ENCODE results near the gene HLCS. TPM values are rescaled to one million over a fixed set of nuclear protein-coding genes. Genes with fewer than 3 reads are reported as not detected.

Gene HLCS
- total RNA-seq, 1 experiment from 2014 or later = 11.9 TPM

DNA sequence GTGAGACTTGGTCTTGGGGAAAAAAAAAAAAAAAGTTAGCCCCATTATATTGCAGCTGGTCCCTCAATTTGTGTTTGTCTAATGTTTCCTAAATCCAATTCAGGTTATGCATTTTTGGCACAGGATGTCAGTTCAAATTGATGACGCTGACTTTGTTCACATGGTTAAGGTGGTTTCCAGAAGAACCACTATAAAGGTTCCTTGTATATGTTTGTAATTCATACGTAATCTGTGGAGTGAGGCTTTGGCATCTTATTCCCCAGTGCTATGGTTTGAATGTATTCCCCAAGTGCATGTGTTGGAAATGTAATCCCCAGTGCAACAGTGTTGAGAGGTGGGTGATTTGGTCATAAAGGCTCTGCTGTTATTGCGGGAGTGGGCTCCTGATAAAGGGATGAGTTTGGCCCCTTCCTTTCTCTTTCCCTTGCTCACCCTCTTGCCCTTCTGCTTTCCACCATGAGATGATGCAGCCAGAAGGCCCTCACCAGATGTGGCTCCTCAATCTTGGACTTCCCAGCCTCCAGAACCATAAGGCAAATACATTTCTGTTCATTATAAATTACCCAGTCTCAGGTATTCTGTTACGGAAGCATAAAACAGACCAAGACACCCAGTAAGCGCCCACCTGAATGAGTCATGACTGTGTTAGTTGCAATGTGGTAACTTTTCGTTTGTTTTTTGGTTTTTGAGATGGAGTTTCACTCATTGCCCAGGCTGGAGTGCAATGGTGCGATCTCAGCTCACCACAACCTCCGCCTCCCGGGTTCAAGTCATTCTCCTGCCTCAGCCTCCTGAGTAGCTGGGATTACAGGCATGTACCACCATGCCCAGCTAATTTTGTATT is 19.5 kb upstream of the HLCS start:
- no peak for DNase-seq (ENCODE audit: low read depth)

DNA sequence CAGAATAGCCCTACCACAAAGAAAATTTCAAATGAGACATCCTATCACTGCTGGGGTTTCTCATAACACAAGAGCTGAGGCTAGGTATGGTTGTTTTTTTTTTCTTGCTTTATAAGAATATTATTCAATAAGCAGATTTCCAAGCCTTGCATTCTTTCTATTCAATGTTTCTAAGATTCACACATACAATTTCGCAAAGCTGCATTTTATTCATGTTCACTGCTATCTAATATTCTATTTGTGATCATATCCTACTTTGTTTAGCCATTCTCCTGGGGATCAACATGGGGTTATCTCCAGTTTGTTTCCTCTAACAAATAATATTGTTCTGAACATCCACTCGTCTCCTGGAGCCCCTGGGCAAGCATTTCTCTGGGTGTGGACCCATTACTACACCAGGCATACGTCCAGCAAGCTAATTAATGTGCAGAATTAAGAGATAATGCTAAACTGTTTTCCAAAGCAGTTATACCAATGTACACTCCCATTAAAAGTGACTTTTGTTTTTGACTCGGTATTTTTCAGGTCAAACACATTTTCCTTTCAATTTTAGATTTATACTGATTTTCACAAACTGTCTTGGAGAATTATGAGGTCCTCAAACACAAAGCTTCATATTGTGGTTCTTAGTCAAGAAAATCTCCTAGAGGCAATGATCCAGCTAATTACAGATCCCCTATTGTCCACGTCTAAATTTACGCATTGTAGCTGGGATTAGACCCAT is 15.7 kb upstream of the HLCS start:
- no peak for DNase-seq (ENCODE audit: low read depth)

DNA sequence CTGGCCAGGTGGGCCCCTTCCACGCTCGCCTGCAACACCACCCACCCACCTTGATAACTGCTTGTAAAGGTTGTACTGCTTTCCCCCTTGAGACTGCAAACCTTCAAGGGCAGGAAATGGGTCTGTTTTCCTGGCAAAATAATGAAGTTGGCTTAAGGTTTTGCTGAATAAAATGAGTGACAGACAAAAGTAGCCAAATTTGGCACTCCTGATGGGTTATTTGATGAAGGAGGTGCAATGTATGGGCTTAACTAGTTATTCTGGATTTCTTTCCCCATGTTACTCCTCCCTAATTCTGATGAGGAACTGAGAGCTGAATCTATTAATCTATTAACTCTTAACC is 14.6 kb upstream of the HLCS start:
- DNase-seq (ENCODE audit: low read depth) = no peak

DNA sequence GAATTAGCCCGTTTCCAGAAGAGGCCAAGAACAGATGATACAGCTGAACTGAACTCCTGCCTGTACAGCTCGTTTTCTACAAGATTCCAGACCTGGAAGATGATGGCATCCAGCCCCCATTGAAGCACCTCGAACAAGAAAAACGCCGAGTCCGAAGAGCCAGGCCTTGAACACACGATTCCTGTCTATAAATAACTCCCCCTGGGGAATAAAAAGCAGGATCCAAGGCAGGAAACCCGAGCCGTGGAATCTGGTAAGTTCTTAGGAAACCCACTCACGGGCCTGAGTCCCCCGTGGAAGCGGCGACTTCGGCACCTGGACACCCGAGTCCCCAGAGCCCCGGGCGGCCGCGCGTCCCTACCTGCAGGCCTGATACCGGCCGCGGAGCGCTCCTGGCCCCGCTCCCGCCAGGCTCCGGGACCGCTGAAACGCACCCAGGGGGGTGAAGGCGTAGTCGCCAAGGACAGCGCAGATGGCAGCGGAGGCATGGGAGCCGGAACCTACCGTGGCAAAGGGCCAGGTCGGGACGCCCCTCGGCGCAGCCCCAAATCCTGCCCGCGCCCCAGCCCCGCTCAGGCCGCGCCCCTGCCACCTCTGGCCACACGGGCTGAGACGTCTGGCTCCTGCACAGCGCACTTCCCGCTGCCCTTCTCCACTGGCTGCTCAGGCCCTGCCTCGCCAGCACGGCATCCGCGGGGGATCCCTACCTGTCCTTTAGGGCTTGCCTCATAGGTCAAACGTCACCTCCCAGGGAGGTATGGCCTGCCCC is 14.0 kb upstream of the HLCS start:
- DNase-seq (ENCODE audit: low read depth) = no peak

DNA sequence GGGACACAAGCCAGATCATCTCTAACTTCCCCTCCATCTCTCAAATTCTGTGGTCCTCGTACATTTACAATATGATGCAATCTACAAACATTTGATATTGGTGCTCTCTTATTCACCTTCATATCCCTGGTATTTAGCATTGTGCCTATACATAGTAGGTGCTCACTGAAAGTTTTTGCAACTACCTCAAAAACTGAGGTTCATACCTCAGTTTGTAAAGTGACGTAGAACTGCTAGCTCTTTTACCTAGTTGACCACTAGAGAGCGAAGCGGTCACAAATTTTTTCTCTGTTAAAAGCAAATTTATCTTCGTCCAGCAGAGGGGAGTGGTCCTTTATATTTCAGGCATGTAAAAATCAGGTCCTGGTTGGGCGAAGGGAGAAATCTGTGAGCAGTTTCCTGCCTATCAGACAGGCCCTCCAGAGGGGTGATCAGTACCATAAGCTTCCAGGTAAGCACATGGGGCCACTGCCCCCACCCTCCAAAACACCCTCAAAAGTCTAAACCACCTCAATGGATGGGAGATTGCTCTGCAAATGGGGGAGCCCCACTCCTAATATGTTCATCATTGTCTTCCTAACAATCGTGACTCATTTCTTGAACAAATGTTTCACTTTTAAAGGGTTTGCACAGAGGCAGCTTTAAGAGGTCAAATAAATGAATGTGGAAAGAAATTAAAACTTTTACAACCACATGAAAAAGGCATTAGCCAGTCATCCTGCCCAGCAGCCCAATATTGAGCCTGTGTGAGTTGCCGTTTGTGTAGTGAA is 10.6 kb upstream of the HLCS start:
- peak; percentile 72 for DNase-seq (ENCODE audit: low read depth)

DNA sequence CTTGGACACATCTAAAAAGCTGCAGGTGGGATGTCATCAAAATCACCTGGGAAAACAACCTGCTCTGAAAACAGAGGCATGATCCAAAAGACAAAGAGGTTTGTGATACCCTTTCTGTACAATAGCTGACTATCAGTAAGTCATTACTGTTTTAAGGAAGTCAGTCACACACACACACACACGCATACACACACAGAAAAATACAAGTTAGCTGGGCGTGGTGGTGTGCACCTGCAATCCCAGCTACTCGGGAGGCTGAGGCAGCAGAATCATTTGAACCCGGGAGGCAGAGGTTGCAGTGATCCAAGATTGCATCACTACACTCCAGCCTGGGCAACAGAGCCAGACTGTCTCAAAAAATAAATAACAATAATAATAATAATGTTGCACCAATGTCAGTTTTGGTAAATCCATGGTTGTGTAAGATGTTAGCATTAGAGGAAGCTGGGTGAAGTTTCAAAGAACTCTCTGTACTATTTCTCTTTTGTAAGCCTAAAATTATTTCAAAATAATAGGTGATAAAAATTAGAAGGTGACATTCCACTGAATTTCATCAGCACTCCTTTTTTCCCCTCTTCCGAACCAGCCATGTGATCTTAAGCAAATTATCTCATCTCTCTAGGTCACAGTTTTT is 9.9 kb upstream of the HLCS start:
- no peak for DNase-seq (ENCODE audit: low read depth)

DNA sequence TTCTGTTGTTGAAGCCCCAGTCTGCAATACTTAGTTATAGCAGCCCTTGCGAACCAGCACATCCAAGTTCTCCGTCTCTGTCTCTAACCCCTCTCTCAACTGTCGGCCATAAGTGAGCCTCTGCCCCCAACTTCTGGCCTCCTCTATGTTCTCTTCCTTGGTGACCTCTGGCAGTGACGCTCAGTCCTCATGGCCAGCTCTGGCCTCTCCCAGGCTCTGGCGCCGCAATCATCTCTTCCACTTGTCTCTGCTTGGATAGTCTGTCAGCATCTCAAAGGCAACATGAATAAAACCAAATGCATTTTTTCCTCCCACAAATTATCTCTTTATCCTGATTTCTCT is 8.4 kb upstream of the HLCS start:
- DNase-seq (ENCODE audit: low read depth) = no peak

DNA sequence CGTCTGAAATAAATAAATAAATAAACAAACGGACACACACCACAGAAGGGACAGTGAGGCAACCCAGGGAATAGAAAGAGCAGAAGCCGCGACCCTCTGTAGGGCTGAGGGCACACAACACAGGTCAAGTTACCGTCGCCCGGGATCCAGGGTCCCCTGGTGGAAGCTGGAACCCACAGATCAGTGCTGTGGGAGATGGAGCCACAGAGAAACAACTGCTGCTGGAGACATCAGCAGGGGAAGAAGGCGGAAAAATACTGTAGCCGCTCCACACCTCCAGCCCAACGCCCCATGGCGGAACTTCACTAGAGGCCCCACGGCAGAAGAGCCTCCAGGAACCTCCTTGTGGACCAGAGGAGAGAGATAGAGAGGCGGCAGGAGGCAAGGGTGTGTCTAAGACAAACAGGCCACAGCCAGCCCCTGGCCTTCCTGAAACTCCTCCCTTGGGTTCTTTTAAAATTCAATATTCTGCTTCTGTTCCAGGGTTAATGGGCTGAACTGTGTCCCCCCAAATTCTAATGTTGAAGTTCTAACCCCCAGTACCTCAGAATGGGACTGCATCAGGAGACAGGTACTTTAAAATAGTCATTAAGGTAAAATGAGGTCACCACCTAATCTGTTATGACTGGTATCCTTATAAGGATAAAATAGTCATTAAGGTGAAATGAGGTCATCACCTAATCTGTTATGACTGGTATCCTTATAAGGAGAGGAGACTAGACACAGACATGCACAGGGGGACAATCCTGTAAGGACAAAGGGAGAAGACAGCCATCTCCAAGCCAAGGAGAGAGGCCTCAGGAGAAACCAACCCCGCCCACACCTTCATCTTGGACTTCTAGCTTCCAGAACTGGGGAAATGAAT is 7.7 kb upstream of the HLCS start:
- no peak for DNase-seq (ENCODE audit: low read depth)

DNA sequence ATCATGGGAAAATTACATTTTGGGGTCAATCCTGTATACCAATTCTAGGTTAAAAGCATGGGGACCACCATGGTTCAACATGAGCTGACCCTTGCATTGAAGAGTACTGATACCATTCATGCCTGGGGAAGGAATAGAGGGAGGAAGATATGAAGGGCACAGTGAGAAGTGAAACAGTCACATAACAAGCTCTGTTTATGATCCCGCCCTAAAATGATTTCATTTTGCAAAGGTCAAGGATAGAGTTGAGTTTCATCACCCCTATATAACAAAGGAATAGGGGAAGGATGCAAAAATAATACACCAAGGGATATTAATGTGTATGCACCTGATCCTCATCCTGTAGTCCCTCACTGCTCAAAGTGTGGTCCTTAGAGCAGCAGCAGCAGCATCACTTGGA is 2.5 kb upstream of the HLCS start:
- no peak for DNase-seq (ENCODE audit: low read depth)

DNA sequence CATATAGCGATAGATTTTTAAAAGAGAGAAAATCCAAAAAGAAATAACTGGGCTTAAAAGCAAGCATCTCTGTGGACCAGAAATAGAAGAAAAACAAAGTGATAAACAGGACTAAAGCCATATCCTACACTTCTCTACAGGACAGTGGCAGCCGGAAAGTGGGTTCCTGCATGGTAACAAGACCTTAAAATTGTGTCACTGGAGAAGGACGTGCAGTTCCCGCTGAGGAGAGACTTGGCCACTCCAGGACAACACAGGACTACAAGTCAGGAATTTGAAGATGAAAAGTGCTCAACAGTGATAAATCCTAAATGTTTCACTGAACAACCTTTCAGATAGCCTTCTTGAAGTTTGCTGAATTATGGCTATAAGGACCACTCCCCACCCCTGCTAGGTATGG is 1.9 kb upstream of the HLCS start:
- DNase-seq (ENCODE audit: low read depth) = no peak

DNA sequence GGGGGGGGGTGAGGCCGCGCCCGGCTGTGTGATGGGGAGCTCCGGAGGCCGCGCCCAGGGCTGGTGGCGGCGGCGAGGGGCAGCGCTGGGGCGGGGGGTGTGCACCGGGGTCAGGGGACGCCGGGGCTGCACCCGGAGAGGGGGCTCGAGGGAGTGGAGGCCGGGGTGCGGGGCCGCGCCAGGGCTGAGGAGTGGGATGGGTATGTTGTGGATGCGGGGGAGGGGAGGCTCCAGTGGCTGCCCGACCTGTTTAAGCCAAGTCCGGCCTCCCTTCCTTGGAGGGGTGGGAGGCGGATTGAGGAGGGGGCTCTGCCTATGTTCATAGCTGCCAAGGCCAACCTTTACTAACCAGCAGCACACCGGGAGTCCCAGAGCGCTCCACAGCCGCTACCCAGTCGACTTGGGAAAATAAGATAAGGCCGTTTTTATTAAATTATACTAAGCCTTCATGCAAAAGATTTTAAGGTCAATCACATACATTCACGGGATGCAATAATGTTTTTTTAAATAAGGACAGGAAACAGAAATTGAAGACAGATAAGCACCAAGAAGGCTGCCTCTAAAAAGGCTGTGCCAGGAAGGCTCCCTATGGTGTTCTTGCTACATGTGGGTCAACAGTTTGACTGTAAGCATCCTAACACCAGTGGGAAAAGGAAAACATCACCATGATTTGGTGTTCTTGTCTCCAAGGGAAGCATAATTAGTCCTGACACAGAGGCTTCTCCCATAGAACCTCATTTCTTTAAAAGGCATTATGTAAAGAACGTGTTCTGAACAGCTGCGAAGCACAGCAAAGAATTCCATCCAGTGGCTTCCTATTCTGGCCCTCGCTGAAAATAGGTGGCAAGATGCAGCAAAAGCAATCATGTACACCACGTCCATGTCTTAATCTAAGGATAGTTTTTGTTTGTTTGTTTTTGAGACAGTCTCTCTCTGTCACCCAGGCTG is 626 bp upstream of the HLCS start:
- DNase-seq (ENCODE audit: low read depth) = no peak

DNA sequence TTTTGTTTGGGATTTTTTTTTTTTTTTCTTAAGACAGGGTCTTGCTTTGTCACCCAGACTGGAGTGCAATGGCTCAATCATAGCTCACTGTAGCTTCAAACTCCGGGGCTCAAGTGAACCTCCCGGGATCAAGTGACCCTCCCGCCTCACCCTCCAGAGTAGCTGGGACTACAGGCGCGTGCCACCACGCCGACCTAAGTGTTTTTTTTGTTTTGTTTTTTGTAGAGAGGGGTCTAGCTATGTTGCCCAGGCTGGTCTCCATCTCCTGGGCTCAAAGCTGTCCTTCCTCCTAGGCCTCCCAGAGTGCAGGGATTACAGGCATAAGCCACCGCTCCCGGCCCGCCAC is 776 bp downstream of the HLCS start:
- DNase-seq (ENCODE audit: low read depth) = no peak

DNA sequence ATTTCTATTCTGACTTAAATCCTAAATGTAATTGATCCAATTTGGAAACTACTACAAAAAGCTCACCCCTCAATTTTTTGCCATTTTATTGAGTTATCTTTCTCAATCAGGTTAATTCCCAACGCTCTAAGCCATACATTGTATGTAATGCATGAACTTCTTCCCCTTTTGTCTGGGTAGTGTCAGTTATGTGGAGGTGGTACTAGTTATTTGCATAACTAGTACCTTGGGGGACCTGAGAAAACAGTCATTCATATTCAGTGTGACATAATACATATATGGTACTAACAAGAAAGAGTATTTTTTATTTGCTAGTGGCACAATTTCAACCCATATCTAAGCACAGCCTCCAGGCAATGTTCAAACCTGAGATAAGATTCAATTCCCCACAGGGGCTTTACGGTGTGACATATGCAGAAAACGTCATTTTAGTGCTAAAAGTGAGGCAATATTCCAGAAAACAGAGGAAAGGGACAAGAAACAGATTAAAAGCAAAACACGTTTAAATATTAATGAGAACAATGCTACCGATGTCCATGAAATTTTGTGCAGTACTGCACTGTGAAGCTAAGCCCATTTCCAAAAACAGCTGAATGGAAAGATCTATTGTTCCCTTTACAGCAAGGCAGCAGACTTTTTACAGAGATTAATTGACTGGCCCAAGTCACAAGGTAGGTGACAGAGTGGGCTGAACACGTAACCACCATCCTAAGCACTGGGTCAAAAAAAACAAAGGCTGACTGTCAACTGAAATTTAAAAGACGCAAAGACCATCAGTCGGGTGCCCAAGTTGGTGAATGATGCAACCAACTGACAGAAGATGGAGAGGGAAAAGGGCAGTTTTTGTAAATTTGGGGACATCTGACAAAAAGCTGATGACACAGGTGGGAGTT is 1.4 kb downstream of the HLCS start:
- no peak for DNase-seq (ENCODE audit: low read depth)

DNA sequence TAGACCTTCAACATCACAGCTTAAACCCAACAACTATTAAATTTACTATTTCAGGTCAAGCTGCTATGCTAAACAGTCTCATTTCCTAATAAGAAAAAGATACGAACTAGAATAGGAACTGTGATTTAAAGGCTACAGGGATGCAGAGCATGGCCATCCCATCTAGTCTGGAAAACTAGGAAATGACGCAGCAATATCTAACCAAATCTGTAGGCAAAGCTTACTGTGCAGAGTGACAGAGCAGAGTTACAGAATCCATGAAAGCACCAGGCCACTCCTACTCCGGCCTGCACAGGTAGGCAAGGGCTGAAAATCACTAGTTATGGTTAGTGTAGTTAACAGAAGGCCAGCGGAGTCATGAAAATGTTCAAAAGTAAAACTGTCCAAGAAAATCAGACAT is 2.1 kb downstream of the HLCS start:
- no peak for DNase-seq (ENCODE audit: low read depth)

DNA sequence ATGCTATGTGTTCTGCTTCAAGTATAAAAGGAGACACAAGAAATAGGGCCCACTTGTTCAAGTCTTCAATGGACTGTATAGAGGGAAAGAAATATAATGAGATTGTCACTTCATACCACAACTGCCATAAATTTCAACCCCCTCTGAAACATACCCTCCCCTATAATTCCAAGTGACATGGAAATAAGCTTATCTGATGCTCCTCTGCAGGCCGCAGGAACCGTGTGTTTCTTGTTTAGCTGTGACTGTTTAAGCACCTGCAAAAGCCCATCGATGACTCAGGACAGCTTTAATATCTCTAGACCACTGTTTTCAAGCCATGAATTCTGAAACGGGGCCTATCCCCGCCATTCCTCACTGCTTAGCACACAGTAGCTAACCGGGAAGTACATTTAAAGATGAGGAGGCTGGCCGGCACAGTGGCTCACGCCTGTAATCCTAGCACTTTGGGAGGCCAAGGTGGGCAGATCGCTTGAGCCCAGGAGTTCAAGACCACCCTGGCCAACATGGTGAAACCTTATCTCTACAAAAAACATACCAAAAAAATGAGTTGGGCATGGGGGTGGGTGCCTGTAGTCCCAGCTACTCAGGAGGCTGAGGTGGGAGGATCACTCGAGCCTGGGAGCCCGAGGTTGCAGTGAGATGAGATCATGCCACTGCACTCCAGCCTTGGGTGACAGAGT is 4.2 kb downstream of the HLCS start:
- no peak for DNase-seq (ENCODE audit: low read depth)

DNA sequence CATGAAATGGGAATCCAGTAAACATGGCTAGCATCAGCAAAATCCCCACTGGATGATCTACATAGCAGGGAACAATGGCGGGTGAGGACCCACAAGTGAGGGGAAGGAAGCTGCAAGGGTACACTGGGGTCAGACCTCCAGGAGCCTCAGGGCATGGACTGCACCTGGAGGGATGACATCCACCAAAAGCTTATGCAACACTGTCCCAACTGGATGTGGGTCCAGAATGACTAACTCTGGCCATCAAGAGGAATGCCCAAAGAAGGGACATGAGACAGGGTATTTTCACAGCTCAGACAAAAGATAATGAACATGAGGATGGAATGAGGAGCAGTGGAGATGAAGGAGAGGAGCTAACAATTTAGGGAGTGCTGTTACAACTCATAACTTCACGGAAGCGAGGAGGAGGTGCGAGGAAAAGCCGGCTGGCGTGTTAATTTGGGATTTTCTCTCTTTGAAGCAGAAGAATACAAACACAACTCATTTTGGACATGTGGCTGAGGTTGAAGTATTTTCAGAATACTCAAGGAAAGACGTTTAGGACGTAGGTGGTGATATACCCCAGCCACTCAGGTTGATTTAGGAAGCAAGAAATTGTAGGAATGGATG is 5.7 kb downstream of the HLCS start:
- no peak for DNase-seq (ENCODE audit: low read depth)

DNA sequence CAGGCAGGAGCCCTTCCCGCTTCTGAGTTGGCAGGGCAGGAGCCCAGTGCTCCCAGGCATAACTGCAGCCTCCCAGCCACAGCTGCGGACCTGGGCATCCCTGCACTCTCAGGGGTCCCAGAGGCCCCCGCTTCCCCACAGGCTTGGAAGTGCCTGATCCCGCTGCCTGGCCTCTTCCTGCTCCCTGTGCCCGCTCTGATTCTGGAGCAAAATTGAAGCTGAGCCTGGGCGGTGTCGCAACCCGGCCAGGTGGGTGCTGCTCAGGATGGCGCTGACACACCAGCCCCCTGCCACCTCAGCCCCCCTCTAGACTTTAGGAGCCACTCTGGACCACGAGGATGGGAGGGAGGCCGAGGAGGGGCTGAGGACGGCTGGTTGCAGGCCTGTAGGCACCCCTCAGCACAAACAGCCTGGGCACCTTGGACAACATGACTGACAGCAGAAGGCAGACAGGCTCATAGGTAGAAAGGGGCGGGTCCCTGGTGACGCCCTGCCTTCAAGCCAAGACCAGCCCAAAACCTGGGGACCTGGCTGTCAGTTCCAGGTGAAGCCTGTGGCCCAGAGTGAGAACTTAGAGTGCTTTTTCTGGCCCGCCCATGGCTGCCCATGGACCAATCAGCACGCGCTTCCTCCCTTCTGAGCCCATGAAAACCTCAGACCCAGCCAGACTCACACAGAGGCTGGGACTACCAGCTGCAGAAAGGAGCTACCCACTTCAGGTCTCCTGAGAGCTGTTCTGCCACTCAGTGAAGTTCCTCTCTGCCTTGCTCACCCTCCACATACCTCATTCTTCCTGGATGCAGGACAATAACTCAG is 7.2 kb downstream of the HLCS start:
- DNase-seq (ENCODE audit: low read depth) = no peak
